HG02798 (cell line): ENCODE measurements around the gene DCAF5.
"Not testable (repeated sequence)": the region's sequence is repeated elsewhere in the genome, so short reads cannot be mapped to it uniquely, and the experiment has no call there.

Experiments
- ATAC-seq: cut with Tn5 transposase; IDR thresholded peaks from one replicate; pipeline ENCODE4 v1.9.1; 2021; ENCODE audit warnings: mild to moderate bottlenecking; ENCODE audit not compliant: unreplicated experiment, poor library complexity

Gene DCAF5

GRCh38 chr14:69073915-69074314, 79.0 kb downstream of the DCAF5 start:
- ATAC-seq = no peak

GRCh38 chr14:69073429-69073828, 79.5 kb downstream of the DCAF5 start:
- no peak for ATAC-seq

- no peak for ATAC-seq
These were observed 80.3 kb downstream of the DCAF5 start for GRCh38 chr14:69072584-69072983.

GRCh38 chr14:69068744-69069421, 84.0 kb downstream of the DCAF5 start:
- ATAC-seq = no peak

DNA sequence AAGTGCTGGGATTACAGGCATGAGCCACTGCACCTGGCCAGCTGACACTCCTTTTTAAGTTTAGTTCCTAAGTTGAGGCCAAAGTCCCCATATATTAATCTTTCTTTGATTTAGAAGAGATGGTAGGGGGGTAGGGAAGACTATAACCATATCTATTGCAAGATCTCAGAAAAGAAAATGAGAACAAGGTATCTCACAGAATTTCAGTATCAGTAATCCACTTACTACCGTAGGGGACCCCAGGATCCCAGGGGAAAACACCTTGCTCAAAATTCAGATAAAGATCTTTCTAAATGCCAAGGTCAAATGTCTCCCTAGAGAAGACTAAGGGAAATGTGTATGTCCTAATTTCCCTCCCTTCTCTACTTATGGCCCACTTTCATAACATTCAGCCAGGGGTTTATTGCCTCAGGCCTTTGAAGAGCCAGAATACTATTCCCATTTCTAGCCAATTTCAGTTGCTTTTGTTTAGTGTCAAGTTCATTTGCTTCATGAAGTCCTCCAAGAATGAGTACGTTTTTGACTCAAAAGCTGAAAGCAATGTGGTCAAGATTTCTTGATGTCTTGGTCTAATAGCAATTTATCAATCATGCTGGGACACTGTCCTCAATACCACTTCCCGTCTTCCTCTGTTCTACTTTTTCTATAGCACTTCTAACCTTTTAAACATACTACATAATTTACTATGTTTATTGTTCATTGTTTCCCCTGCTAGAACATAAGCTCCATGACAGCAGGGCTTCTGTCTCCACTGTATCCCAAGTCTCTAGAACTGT, 86.3 kb downstream of the DCAF5 start:
- ATAC-seq = no peak

GRCh38 chr14:69065934-69066333, 87.0 kb downstream of the DCAF5 start:
- not testable (repeated sequence) for ATAC-seq

- ATAC-seq = no peak
These were observed 88.3 kb downstream of the DCAF5 start for GRCh38 chr14:69064596-69064995.

- ATAC-seq = no peak
These were observed 93.0 kb downstream of the DCAF5 start for GRCh38 chr14:69059658-69060623.

DNA sequence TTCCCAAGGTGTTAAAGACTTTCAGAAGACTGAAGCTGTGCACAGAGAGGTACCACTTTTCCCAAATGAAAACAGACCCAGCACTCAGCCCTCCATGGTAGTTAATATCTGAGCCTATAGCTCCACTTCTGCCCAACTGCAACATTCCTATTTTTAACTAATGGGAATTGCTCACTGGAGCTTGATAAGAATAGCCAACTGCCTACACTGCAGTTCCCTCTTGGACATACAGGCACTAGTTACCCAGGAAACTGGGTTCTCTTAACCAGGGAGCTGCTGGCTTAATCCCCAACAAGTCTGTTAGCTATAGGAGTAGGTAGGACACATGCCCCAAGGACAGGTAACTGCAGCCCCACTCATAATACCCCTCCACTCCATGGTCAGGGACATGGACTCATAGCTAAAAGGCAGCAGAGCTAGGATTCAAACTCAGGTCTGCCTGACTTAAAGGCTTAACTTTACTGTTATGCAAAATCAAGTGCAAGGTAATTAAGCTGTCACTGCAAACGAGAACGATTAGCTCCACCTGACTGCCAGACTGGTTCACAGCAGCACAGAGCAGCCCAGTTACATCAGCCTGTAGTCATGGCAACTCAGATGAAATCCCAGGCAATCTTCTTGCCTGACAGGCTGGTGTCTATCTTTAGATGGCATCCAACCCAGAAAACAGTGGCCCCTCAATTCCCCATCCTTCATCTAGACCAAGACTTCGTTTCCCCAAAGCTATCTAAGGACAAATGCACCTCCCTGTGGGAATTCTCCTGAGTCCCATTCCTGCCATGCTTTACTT, 96.7 kb downstream of the DCAF5 start:
- no peak for ATAC-seq

- no peak for ATAC-seq
These were observed 97.8 kb downstream of the DCAF5 start for GRCh38 chr14:69055125-69055524.

DNA sequence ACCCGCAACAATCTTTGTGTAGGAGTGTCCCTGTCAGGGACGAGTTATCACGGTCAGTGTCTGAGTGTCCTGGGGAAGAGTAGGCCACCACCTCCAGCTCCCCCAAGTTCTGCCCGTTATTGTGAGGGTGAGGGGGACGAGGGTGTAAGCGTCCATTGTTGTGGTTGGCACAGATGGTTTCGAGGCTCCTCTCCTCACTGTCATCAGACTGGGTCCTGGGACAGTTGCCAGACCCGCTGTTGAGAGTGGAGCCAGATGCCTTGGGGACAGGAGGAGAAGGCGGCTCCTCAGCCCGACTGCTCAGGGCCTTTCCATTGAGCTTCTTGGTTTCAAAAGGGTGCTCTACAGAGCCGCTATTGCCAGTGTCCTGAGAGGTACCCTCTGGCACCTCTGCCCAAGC, 98.9 kb downstream of the DCAF5 start:
- ATAC-seq = no peak

DNA sequence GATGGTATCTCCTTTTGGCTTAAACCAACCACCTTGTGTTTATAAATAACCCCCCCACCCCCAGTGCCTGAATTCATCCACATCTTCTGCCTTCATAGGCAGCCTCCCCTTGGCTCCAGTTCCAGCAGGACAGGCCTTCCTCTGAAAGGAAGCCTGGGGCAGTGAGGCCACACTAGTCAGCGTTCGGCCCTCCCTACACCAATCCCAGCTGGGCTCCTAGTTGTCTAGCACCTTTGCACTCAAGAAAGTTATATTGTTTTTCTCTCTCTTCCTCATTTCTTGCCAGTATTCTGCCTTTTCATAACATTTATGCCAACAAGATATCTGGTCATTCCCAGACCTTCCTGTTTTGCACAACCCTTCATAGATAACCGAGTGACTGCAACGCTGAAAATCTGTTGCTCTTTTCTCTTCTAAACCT, 100.7 kb downstream of the DCAF5 start:
- ATAC-seq = no peak

DNA sequence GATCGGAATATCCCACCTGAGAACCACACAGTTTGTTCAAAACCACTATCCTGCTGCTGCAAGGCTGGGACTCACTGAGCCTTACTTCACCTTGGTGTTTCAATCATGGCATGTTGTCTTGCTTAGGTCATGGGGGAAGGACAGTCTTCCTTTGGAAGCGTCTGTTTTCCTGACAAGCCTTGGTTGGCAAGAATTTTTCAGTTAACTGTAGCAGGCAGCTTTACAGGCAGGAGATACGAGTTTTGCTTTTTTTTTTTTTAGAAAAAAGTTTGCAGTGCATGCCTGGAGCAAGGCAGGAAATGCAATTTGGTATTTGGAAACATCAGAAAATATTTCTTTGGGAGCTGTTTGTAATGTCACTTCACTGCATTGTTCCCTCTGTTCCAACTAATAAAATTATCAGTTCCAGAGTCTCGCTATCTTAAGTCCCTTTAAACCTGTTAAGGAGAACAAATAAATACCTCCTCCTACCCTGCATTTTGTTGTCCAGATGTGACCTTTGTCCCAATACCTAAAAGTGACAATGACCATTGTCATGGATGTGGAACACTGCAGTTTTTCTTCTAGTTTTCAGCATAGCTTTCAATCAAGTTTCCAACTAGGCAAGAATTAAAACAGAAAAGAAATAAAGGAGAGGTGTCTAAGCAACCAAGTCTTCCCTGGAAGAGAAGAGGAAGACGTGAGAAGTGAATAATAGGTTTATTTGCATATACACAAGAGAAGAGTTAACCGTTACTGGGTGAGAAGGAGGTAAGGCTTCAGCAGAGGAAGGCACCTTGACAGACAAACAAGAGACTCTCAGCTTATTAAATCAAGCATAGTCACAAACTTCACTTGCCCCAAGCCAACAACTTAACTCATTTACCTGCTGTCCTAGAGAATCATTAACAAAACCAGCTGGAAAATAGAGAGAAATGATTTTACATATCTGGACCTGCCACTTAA, 102.4 kb downstream of the DCAF5 start:
- no peak for ATAC-seq

GRCh38 chr14:69049675-69050074, 103.2 kb downstream of the DCAF5 start:
- no peak for ATAC-seq

- ATAC-seq = no peak
These were observed 104.5 kb downstream of the DCAF5 start for GRCh38 chr14:69048456-69048855.

GRCh38 chr14:69047255-69047654, 105.7 kb downstream of the DCAF5 start:
- ATAC-seq = no peak

GRCh38 chr14:69046476-69046860, 106.5 kb downstream of the DCAF5 start:
- no peak for ATAC-seq

DNA sequence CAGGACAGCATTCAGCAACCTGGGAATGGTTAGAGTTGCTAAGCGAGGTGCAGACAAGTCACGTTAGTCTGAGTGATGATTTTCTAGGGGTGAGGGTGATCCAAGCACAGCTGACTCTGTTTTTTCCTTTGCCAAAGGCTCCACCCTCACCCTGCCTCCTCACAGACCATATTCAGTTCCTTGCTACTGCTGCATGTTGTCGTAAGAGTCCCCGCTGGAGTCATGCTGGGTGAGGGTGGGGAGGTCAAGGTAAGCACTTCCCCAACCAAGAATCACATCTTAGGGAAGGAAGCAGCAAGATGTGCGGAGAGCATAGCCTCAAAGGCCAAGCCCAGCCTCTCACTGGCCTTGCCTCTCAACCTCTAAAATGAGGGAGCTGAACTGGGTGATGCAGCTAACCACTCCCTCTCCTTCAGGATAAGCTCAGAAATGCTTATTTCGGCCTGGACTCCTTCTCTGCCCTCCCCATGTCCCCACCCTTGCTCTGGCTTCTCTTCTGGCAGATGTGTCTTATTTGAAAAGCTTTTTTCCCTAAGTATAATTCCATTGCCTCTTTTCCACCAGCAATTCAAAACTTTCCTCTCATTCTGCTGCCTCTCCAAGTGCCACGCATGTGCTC, 107.0 kb downstream of the DCAF5 start:
- no peak for ATAC-seq
